Smooth muscle cell (in vitro differentiated cells): ENCODE data around the gene KRT23. TPM values are rescaled to one million over a fixed set of nuclear protein-coding genes. Genes with fewer than 3 reads are reported as not detected.

Experiments
- DNase-seq: peaks from one replicate; lab custom pipeline; 2025; ENCODE audit not compliant: unreplicated experiment; lab: John Stamatoyannopoulos, UW
- H2AFZ ChIP-seq: fragments of 200-600 bp; sonication (generic); 2 replicates; pipeline ENCODE4 v1.6.0; 2016; ENCODE audit warnings: antibody characterized with exemption, low read depth, mild to moderate bottlenecking
- H3F3A ChIP-seq: fragments of 200-600 bp; sonication (generic); 2 replicates; pipeline ENCODE4 v1.6.0; 2017; ENCODE audit warnings: antibody characterized with exemption, low read depth
- H3K27ac ChIP-seq: fragments of 200-600 bp; sonication (generic); 2 replicates; pipeline ENCODE4 v1.5.1; 2016; ENCODE audit warnings: low read depth, mild to moderate bottlenecking
- H3K27me3 ChIP-seq: fragments of 200-600 bp; sonication (generic); 2 replicates; pipeline ENCODE4 v1.6.1; 2016; ENCODE audit warnings: low read depth, mild to moderate bottlenecking
- H3K36me3 ChIP-seq: fragments of 200-600 bp; sonication (generic); 2 replicates; pipeline ENCODE4 v1.5.1; 2016; ENCODE audit warnings: low read depth
- H3K4me1 ChIP-seq: fragments of 200-600 bp; sonication (generic); 2 replicates; pipeline ENCODE4 v1.5.1; 2016; ENCODE audit warnings: low read depth
- H3K4me2 ChIP-seq: fragments of 200-600 bp; sonication (generic); 2 replicates; pipeline ENCODE4 v1.6.0; 2016; ENCODE audit warnings: mild to moderate bottlenecking
- H3K4me3 ChIP-seq: fragments of 200-600 bp; sonication (generic); 2 replicates; pipeline ENCODE4 v1.5.1; 2016; ENCODE audit warnings: mild to moderate bottlenecking
- H3K79me2 ChIP-seq: fragments of 200-600 bp; sonication (generic); 2 replicates; pipeline ENCODE4 v1.6.0; 2016; ENCODE audit warnings: low read depth, mild to moderate bottlenecking
- H3K9ac ChIP-seq: fragments of 200-600 bp; sonication (generic); 2 replicates; pipeline ENCODE4 v1.6.0; 2016; ENCODE audit warnings: low read depth
- H3K9me3 ChIP-seq: fragments of 200-600 bp; sonication (generic); replicated peaks from 2 replicates; pipeline ENCODE4 v1.5.1; 2016; ENCODE audit warnings: low read depth
- H4K20me1 ChIP-seq: fragments of 200-600 bp; sonication (generic); 2 replicates; pipeline ENCODE4 v1.6.0; 2016; ENCODE audit warnings: low read depth
- CTCF ChIP-seq: fragments of 200-600 bp; sonication (generic); IDR thresholded peaks from 2 replicates; pipeline ENCODE4 v1.5.1; 2017; ENCODE audit warnings: borderline replicate concordance, mild to moderate bottlenecking, antibody characterized with exemption; ENCODE audit not compliant: insufficient read depth, poor library complexity, severe bottlenecking
- WGBS: methylation state at CpG from one replicate; pipeline ENCODE4 v1.1.7; 2016; ENCODE audit warnings: low lambda C conversion rate; 5-methylcytosine and 5-hydroxymethylcytosine counted together
- polyA plus RNA-seq: library from polyadenylated mRNA; unstranded; fragments of >200 nt; fragmentation: Nextera tagmentation; extraction: Ambion mirVana; gene quantifications from 2 replicates; pipeline ENCODE4 v1.2.1, GENCODE V29; 2016
- total RNA-seq: library from RNA; depleted of rRNA; stranded (reverse); fragments of >200 nt; gene quantifications from 2 replicates; pipeline ENCODE4 v1.2.3, GENCODE V29; 2014

KRT23 gene
- total and polyA plus RNA-seq, 2 experiments from 2014 or later, result 14.4 to 46.3 TPM

GRCh38 chr17:40949418-40949817, 12.0 kb upstream of the KRT23 start:
- no peak overlapping the region for H3K4me3 ChIP-seq
- no peak for TF ChIP-seq CTCF
- H4K20me1 ChIP-seq, result no peaks in the 10 kb centered on the region
- peaks cover 5% of the 10 kb centered on the region for H3F3A ChIP-seq
- H2AFZ ChIP-seq, result no peak overlapping the region
- H3K36me3 ChIP-seq, result no peaks in the 10 kb centered on the region
- H3K27me3 ChIP-seq, result no peaks in the 10 kb centered on the region
- H3K27ac ChIP-seq, result no peak overlapping the region
- no peak overlapping the region for H3K4me2 ChIP-seq
- 63% methylated on average over 10 of the region's 10 CpGs for WGBS
- peaks cover 7% of the 10 kb centered on the region for H3K4me1 ChIP-seq
- no peak overlapping the region for H3K9ac ChIP-seq
- H3K79me2 ChIP-seq, result no peaks in the 10 kb centered on the region
- no peaks in the 10 kb centered on the region for H3K9me3 ChIP-seq
- DNase-seq, result no peak

GRCh38 chr17:40947929-40948328, 10.5 kb upstream of the KRT23 start:
- Histone ChIP-seq H3K27me3 (no peaks in the 10 kb centered on the region), H4K20me1 (no peaks in the 10 kb centered on the region), H3K9me3 (no peaks in the 10 kb centered on the region), H3K4me2 (no peak overlapping the region), H3K79me2 (no peaks in the 10 kb centered on the region), H3F3A (peaks cover 6% of the 10 kb centered on the region), H2AFZ (no peak overlapping the region), H3K27ac (no peak overlapping the region), H3K4me3 (no peak overlapping the region), H3K9ac (no peak overlapping the region), H3K36me3 (no peaks in the 10 kb centered on the region), H3K4me1 (peaks cover 7% of the 10 kb centered on the region)
- no peak for TF ChIP-seq CTCF
- WGBS, result 87% methylated on average over 2 of the region's 2 CpGs
- DNase-seq, result no peak

- 95% methylated on average over 6 of the region's 6 CpGs for WGBS
Observed at GRCh38 chr17:40945414-40945813, 8.0 kb upstream of the KRT23 start.

More at GRCh38 chr17:40945414-40945813, 8.0 kb upstream of the KRT23 start:
- Histone ChIP-seq H3K9ac (no peak overlapping the region), H2AFZ (no peak overlapping the region), H3K36me3 (no peaks in the 10 kb centered on the region), H3K27ac (no peak overlapping the region), H3K4me3 (no peak overlapping the region), H4K20me1 (no peaks in the 10 kb centered on the region), H3K4me1 (peaks cover 7% of the 10 kb centered on the region), H3K27me3 (no peaks in the 10 kb centered on the region), H3K9me3 (no peaks in the 10 kb centered on the region), H3F3A (peaks cover 6% of the 10 kb centered on the region), H3K4me2 (no peak overlapping the region), H3K79me2 (no peaks in the 10 kb centered on the region)
- TF ChIP-seq CTCF, result no peak
- DNase-seq, result no peak
